GM19043 (cell line): ENCODE measurements around the gene SHROOM2.
"Not testable (repeated sequence)": the region's sequence is repeated elsewhere in the genome, so short reads cannot be mapped to it uniquely, and the experiment has no call there.

ENCODE experiments used
- ATAC-seq: cut with Tn5 transposase; IDR thresholded peaks from one replicate; pipeline ENCODE4 v1.9.1; 2021; ENCODE audit warnings: low read depth; ENCODE audit not compliant: unreplicated experiment

Gene SHROOM2

GRCh38 chrX:9775930-9776329 lies 10.3 kb upstream of the SHROOM2 start:
- ATAC-seq: no peak

DNA sequence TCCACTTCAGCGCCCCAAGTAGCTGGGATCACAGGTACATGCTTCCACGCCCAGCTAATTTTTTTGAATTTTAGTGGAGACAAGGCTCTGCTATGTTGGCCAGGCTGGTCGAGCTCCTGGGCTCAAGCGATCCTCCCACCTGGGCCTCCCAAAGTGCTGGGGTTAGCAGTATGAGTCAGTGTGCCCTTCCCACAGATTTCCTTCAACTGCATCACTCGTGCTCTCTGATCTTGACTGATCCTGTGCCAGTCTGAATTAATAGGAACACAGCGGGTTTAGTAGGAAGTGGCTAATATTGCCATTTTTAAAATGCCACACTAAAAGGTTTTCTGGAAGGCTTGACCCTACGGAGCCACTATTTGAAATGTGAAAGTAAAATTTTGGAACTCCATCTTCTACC lies 4.3 kb upstream of the SHROOM2 start:
- no peak for ATAC-seq

- no peak for ATAC-seq
These were observed 1.9 kb upstream of the SHROOM2 start for GRCh38 chrX:9784332-9784731.

DNA sequence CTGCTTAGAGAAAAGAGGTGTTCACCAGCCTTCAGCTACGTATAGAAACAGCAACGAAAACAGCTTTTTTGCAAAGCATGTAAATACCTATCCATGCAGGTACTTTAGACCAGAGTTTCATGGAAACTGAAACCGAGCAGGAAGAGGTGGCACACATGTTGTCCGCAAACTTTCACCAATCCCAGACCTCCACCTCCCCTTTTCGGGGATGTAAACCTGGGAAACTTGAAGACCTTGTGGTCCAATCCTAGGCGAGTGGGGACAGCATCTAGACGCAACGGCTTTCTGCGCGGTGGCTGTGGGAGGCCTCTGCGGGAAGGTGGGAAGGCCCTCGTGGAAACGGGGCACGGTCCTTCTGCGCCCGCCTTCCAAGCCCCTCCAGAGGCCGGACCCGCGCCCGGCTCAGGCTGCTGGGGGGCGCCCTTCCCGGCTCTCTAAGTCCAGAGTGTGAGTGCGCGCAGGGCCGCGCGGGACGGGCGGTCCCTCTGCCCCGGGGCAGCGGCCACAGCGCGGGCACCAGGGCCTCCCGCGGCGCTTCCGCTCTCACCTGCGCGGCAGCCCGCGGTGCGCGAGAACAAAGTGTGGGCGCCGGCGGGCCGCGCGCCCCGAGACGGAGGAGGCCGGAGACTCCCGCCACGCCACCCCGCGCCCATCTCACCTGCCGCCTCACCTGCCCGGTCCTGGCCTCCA lies 830 bp upstream of the SHROOM2 start:
- ATAC-seq: no peak

- ATAC-seq: no peak
These were observed 788 bp downstream of the SHROOM2 start for GRCh38 chrX:9786798-9787635.

- no peak for ATAC-seq
These were observed 2.7 kb downstream of the SHROOM2 start for GRCh38 chrX:9788911-9789310.

DNA sequence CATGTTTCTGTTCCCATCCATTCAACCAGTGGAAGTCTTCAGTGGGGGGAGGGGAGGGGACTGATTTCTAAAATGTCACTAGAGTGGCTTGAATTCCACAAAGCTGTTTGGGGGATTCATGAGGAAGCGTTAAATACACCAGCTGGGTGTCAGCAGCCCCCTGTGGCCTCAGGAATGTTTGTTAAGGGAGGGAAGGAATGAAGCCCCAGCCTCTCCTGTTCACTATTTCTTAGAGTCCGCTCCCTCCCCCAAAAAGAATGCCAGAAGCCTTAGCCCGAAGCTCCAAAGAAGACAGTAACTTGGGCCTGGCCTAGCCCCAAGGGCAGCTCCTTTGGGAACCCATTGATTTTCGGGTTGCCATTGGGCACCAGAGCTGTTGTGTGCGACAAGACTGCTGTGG lies 3.3 kb downstream of the SHROOM2 start:
- no peak for ATAC-seq

DNA sequence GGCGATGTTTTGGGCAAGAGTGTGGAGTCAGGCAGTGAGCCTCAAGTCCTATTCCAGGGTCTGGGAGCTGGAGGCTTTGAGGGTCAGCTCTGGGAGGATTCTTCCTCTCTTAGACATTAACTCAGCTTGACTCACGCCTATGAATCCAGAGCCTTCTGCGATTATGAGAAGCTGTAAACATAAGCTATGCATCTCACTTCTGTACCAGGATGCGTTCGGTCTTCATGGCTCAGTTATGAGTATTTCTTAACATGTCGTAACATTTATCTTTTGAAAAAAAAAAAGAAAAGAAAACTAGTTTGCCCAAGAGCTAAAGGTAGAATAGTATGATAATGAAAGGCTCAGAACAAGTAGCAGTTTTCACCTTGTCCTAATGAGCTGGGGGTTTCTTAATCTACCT lies 4.6 kb downstream of the SHROOM2 start:
- no peak for ATAC-seq

GRCh38 chrX:9794495-9794894 lies 8.3 kb downstream of the SHROOM2 start:
- ATAC-seq: no peak

- ATAC-seq: no peak
These were observed 11.4 kb downstream of the SHROOM2 start for GRCh38 chrX:9797384-9798360.

DNA sequence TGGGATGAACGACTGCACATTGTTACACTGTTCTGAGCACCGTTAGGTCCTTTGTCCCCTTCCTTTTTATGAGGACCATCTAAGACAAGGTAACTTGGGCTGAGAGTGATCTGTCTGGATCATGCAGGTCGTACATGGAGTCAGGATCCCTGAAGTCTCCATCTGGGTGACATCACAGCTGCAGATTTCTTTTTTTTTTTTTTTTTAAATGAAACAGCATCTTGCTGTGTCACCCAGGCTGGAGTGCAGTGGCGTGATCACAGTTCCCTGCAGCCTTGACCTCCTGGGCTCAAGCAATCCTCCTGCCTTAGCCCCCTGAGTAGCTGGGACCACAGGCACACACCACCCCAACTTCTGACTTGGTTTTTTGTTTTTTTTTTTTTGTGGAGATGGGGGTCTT lies 16.5 kb downstream of the SHROOM2 start:
- no peak for ATAC-seq

- no peak for ATAC-seq
These were observed 18.2 kb downstream of the SHROOM2 start for GRCh38 chrX:9804444-9804843.

DNA sequence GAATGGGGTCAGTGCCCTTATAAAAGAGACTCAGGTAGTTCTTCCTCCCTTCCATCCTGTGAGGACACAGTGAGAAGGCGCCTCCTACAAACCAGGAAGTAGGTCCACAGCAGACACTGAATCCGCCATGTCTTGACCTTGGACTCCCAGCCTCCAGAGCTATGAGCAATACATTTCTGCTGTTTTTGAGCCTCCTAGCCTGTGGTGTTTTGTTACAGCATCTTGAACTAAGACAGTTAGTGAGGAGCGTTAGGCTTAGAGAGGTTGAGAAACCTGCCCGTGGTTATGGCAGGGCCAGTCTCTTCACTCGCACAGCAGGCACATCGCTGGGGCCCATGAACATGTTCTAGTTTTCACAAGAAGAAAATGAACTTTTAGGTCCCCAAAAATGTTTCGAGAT lies 19.7 kb downstream of the SHROOM2 start:
- ATAC-seq: no peak

DNA sequence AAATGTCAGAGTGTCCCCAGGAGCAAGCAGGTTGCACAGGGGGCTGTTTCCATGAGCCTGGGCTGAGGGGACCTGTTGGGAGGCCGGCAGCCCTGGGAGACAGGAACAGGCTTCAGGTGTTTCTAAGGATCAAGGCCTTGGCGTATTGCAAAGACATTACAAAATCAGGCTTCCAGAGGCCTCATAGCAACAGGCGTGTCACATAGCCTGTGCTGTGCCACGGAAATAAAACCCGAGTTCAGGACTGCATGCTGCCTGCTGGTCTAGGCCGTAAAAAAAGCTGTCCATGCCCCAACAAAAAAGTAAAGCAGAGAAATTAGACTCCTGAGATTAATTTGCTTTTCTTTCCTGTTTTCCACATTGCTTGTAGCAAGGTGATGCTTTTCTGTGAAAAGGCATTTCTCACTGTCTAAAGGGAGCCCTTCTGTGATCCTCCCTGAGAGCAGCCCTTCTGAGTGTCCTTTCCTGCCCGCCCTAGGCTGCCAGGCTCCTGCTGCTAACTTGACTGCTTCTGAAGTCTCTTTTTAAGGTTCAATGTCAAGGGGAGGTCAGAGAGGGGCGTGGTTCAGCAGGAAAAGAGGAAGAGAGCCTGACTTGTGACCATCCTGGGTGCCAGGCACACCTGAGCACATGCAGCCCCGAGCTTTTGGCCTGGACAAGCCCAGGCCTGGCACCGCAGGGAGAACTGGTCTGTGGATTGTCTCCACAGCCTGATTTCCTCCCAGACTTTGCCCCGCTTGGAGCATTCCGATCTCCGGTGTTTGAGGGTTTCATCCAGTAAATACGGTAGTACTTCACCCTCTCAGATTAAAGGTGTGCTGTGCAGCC lies 21.3 kb downstream of the SHROOM2 start:
- no peak for ATAC-seq

GRCh38 chrX:9809876-9810275 lies 23.6 kb downstream of the SHROOM2 start:
- ATAC-seq: not testable (repeated sequence)

DNA sequence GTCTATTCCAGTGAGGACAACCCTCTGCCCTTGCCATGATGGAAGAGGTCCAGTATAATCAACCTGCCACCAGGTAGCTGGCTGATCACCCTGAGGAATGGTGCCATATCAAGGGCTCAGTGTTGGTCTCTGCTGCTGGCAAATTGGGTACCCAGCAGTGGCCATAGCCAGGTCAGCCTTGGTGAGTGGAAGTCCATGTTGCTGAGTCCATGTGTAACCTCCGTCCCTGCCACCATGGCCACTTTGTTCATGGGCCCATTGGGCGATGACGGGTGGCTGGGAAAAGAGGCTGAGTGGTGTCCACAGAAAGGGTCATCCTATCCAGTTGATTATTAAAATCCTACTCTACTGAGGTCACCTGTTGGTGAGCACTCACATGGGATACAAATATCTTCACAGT lies 24.9 kb downstream of the SHROOM2 start:
- ATAC-seq: not testable (repeated sequence)

DNA sequence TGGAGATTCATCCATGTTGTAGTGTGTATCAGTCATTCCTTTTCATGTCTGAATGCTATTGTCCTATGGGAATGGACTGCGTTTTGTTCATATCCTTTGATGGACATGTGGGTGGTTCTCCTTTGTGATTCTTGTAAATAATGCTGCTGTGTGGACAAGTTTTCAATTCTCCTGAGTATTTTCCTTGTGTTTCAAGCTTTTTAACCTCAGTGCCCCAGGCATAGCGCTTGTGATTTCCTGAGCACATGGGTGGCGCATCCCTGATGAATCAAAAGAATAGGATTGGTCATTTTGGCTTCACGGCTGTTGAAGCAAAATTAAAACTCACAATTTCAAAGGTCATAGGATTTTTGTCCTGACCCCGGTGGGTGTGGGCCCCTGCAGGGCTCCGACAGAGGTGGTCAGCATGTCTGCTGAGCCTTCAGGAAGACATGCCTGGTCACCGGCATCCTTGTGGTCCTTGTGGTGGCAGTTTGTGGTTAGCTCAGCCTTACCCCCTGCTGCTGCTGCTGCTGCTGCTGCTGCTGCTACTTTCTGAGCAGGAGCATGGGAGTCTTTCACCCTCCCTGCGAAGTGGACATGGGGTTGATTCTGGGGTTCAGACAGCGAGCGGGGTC lies 30.0 kb downstream of the SHROOM2 start:
- no peak for ATAC-seq

- no peak for ATAC-seq
These were observed 35.3 kb downstream of the SHROOM2 start for GRCh38 chrX:9821572-9821971.

- ATAC-seq: no peak
These were observed 38.3 kb downstream of the SHROOM2 start for GRCh38 chrX:9824554-9824953.
